WTC11 (cell line): ENCODE measurements around the gene ETF1.

ENCODE experiments used
- MAX ChIP-seq: sonication (generic); formaldehyde crosslinking; IDR thresholded peaks from 2 replicates; pipeline ENCODE4 v1.8.0; 2022; ENCODE audit warnings: mild to moderate bottlenecking, missing genetic modification reagents
- ZNF232 ChIP-seq: sonication (generic); formaldehyde crosslinking; IDR thresholded peaks from 2 replicates; pipeline ENCODE4 v1.8.0; 2022; ENCODE audit warnings: mild to moderate bottlenecking, missing genetic modification reagents
- TF ChIP-seq, protein P1 (sequence below): fragments of 200-600 bp; IDR thresholded peaks from 2 replicates; pipeline ENCODE4 v1.8.0; 2022; ENCODE audit warnings: antibody characterized with exemption
- TF ChIP-seq, protein P2 (sequence below): sonication (generic); formaldehyde crosslinking; IDR thresholded peaks from 2 replicates; pipeline ENCODE4 v1.8.0; 2022; ENCODE audit warnings: mild to moderate bottlenecking, missing genetic modification reagents
- TF ChIP-seq, protein P3 (sequence below): sonication (generic); formaldehyde crosslinking; IDR thresholded peaks from 2 replicates; pipeline ENCODE4 v1.8.0; 2023; ENCODE audit warnings: missing genetic modification reagents, mild to moderate bottlenecking, borderline replicate concordance

DNA sequence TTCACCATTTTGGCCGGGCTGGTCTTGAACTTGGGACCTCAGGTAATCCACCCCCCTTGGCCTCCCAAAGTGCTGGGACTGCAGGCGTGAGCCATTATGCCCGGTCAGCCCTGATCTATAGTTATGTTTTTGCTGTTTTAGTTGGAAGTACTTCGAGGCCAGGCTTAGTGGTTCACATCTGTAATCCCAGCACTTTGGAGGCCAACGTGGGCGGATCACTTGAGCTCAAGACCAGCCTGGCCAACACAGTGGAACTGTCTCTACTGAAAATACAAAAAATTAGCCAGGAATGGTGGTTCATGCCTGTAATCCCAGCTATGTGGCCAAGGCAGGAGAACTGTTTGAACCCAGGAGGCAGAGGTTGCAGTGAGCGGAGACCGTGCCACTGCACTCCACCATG is 30.2 kb upstream of the ETF1 start:
- TF ChIP-seq, protein P1, sequence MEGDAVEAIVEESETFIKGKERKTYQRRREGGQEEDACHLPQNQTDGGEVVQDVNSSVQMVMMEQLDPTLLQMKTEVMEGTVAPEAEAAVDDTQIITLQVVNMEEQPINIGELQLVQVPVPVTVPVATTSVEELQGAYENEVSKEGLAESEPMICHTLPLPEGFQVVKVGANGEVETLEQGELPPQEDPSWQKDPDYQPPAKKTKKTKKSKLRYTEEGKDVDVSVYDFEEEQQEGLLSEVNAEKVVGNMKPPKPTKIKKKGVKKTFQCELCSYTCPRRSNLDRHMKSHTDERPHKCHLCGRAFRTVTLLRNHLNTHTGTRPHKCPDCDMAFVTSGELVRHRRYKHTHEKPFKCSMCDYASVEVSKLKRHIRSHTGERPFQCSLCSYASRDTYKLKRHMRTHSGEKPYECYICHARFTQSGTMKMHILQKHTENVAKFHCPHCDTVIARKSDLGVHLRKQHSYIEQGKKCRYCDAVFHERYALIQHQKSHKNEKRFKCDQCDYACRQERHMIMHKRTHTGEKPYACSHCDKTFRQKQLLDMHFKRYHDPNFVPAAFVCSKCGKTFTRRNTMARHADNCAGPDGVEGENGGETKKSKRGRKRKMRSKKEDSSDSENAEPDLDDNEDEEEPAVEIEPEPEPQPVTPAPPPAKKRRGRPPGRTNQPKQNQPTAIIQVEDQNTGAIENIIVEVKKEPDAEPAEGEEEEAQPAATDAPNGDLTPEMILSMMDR = no peak
- TF ChIP-seq ZNF232 (CRISPR knock-in tag) (no peak), MAX (no peak)
- TF ChIP-seq, protein P2, sequence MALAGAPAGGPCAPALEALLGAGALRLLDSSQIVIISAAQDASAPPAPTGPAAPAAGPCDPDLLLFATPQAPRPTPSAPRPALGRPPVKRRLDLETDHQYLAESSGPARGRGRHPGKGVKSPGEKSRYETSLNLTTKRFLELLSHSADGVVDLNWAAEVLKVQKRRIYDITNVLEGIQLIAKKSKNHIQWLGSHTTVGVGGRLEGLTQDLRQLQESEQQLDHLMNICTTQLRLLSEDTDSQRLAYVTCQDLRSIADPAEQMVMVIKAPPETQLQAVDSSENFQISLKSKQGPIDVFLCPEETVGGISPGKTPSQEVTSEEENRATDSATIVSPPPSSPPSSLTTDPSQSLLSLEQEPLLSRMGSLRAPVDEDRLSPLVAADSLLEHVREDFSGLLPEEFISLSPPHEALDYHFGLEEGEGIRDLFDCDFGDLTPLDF (CRISPR knock-in tag) = no peak
- TF ChIP-seq, protein P3, sequence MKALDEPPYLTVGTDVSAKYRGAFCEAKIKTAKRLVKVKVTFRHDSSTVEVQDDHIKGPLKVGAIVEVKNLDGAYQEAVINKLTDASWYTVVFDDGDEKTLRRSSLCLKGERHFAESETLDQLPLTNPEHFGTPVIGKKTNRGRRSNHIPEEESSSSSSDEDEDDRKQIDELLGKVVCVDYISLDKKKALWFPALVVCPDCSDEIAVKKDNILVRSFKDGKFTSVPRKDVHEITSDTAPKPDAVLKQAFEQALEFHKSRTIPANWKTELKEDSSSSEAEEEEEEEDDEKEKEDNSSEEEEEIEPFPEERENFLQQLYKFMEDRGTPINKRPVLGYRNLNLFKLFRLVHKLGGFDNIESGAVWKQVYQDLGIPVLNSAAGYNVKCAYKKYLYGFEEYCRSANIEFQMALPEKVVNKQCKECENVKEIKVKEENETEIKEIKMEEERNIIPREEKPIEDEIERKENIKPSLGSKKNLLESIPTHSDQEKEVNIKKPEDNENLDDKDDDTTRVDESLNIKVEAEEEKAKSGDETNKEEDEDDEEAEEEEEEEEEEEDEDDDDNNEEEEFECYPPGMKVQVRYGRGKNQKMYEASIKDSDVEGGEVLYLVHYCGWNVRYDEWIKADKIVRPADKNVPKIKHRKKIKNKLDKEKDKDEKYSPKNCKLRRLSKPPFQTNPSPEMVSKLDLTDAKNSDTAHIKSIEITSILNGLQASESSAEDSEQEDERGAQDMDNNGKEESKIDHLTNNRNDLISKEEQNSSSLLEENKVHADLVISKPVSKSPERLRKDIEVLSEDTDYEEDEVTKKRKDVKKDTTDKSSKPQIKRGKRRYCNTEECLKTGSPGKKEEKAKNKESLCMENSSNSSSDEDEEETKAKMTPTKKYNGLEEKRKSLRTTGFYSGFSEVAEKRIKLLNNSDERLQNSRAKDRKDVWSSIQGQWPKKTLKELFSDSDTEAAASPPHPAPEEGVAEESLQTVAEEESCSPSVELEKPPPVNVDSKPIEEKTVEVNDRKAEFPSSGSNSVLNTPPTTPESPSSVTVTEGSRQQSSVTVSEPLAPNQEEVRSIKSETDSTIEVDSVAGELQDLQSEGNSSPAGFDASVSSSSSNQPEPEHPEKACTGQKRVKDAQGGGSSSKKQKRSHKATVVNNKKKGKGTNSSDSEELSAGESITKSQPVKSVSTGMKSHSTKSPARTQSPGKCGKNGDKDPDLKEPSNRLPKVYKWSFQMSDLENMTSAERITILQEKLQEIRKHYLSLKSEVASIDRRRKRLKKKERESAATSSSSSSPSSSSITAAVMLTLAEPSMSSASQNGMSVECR (CRISPR knock-in tag) = no peak
